ENCODE results near the gene LGALS7B. TPM values are rescaled to one million over a fixed set of nuclear protein-coding genes. Genes with fewer than 3 reads are reported as not detected.

The LGALS7B gene
- total RNA-seq, 1 experiment from 2014 or later, result 2.4 TPM

- Histone ChIP-seq H3K9me2 (ENCODE audit: insufficient read depth) (no peaks in the 10 kb centered on the region), H3K4me1 (ENCODE audit: control insufficient read depth in 1 of 2, insufficient read depth in 2 of 2, low read length in 2 of 2) (no peaks in the 10 kb centered on the region; a peak in 1 of 4 replicates), H4K20me1 (ENCODE audit: insufficient read depth) (no peaks in the 10 kb centered on the region), H2AFZ (ENCODE audit: low read depth, low read length, poor library complexity, severe bottlenecking) (no peak overlapping the region), H3K27ac (ENCODE audit: low read depth, low read length) (no peak overlapping the region), H3K4me2 (ENCODE audit: low read length) (no peak overlapping the region), H3K4me3 (replicated peaks in 1 of 2; ENCODE audit: low read depth in 1 of 2, low read length in 2 of 2) (no peak overlapping the region), H3K27me3 (ENCODE audit: insufficient read depth, low read length) (no peaks in the 10 kb centered on the region), H3K9me3 (ENCODE audit: control insufficient read depth in 1 of 2, insufficient read depth in 1 of 2, low read depth in 1 of 2, low read length in 2 of 2) (no peaks in the 10 kb centered on the region), H3K79me2 (ENCODE audit: insufficient read depth, low read length) (no peaks in the 10 kb centered on the region), H3K36me3 (ENCODE audit: control insufficient read depth in 1 of 2, insufficient read depth in 2 of 2, low read length in 2 of 2) (no peaks in the 10 kb centered on the region), H3K9ac (ENCODE audit: low read length) (no peak overlapping the region)
- TF ChIP-seq ZFX (IDR thresholded peaks at IDR 0.05) (no peak), EZH2phosphoT487 (IDR thresholded peaks at IDR 0.05; ENCODE audit: borderline replicate concordance) (no peak), EZH2 (IDR thresholded peaks at IDR 0.05) (no peak), ZNF274 (IDR thresholded peaks at IDR 0.05; ENCODE audit: low read depth, low read length) (no peak), POLR2A (IDR thresholded peaks at IDR 0.05; ENCODE audit: borderline replicate concordance, extremely low read depth, insufficient read depth, insufficient read length) (no peak), CEBPB (IDR thresholded peaks at IDR 0.05; ENCODE audit: low read depth) (no peak), SP1 (IDR thresholded peaks at IDR 0.05; ENCODE audit: low read depth) (no peak), RAD21 (IDR thresholded peaks at IDR 0.05; ENCODE audit: low read depth) (no peak), YY1 (IDR thresholded peaks at IDR 0.05; ENCODE audit: extremely low read depth, insufficient replicate concordance, low read depth, low read length) (no peak), TCF7L2 (IDR thresholded peaks at IDR 0.05; ENCODE audit: borderline replicate concordance, extremely low read depth, insufficient read depth, insufficient read length) (no peak), JUND (IDR thresholded peaks at IDR 0.05) (no peak), CBX3 (IDR thresholded peaks at IDR 0.05; ENCODE audit: low read depth) (no peak), SIN3A (IDR thresholded peaks at IDR 0.05; ENCODE audit: low read depth) (no peak), REST (IDR thresholded peaks at IDR 0.05; ENCODE audit: low read depth) (no peak), ELF1 (IDR thresholded peaks at IDR 0.05; ENCODE audit: borderline replicate concordance, low read depth) (no peak)
- TF ChIP-seq, protein P1, sequence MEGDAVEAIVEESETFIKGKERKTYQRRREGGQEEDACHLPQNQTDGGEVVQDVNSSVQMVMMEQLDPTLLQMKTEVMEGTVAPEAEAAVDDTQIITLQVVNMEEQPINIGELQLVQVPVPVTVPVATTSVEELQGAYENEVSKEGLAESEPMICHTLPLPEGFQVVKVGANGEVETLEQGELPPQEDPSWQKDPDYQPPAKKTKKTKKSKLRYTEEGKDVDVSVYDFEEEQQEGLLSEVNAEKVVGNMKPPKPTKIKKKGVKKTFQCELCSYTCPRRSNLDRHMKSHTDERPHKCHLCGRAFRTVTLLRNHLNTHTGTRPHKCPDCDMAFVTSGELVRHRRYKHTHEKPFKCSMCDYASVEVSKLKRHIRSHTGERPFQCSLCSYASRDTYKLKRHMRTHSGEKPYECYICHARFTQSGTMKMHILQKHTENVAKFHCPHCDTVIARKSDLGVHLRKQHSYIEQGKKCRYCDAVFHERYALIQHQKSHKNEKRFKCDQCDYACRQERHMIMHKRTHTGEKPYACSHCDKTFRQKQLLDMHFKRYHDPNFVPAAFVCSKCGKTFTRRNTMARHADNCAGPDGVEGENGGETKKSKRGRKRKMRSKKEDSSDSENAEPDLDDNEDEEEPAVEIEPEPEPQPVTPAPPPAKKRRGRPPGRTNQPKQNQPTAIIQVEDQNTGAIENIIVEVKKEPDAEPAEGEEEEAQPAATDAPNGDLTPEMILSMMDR (IDR thresholded peaks at IDR 0.05 in 2 of 3, conservative IDR thresholded peaks at IDR 0.05 in 1 of 3; ENCODE audit: borderline replicate concordance in 1 of 3, insufficient read depth in 1 of 3, low read depth in 2 of 3, low read length in 2 of 3), result no peak
- TF ChIP-seq, protein P2, sequence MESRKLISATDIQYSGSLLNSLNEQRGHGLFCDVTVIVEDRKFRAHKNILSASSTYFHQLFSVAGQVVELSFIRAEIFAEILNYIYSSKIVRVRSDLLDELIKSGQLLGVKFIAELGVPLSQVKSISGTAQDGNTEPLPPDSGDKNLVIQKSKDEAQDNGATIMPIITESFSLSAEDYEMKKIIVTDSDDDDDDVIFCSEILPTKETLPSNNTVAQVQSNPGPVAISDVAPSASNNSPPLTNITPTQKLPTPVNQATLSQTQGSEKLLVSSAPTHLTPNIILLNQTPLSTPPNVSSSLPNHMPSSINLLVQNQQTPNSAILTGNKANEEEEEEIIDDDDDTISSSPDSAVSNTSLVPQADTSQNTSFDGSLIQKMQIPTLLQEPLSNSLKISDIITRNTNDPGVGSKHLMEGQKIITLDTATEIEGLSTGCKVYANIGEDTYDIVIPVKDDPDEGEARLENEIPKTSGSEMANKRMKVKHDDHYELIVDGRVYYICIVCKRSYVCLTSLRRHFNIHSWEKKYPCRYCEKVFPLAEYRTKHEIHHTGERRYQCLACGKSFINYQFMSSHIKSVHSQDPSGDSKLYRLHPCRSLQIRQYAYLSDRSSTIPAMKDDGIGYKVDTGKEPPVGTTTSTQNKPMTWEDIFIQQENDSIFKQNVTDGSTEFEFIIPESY (IDR thresholded peaks at IDR 0.05; ENCODE audit: extremely low read depth, insufficient replicate concordance, low read length), result no peak
- TF ChIP-seq, protein P3, sequence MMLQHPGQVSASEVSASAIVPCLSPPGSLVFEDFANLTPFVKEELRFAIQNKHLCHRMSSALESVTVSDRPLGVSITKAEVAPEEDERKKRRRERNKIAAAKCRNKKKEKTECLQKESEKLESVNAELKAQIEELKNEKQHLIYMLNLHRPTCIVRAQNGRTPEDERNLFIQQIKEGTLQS (IDR thresholded peaks at IDR 0.05), result no peak
- BruUV-seq (replicated peaks), result no TSS peak
- no peak for DNase-seq (ENCODE audit: low read depth, low spot score)
- RAD21 ChIA-PET (ENCODE audit: low non-redundant PET in 1 of 2, low total read pairs in 2 of 2, uncharacterized antibody in 2 of 2, unreplicated experiment in 2 of 2), result no interaction called here
- CTCF ChIA-PET, result no interaction called here
- intact Hi-C loops (cut with micrococcal nuclease), result no loop called here
- POLR2A ChIA-PET, result no interaction called here
- ATAC-seq, result no peak
These were observed 4.2 kb downstream of the LGALS7B start for GRCh38 chr19:38793177-38793576.
